Measurements from ENCODE around the gene CPA4.
"Not testable (repeated sequence)": the region's sequence is repeated elsewhere in the genome, so short reads cannot be mapped to it uniquely, and the experiment has no call there.

CPA4 gene

DNA sequence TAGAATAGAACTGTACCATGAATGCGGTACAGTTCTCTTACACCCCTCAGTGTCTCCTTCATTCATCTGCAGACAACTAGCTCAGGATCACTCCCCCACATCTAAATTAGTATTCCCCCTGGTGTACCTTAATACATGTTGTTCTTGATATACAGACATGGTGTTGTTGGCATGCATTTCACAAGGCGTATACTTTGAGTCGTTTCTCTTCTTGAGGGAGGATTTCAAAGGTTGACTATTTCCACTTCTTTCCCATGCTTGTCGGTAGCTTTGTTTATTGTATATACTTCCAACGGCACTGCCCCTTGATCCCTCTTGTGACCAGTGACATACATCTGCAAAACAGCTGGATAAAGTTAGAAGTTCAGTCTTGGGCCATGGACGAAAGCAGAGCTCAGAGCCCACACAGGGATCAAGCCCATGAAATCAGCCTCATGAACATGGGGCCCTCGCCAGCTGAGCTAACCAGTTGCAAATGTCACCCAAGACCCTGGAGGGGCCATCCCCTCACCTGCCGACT, 8.6 kb downstream of the CPA4 start:
- DNase-seq (ENCODE audit: low read depth in 2 of 3, low spot score in 2 of 3): no peak

DNA sequence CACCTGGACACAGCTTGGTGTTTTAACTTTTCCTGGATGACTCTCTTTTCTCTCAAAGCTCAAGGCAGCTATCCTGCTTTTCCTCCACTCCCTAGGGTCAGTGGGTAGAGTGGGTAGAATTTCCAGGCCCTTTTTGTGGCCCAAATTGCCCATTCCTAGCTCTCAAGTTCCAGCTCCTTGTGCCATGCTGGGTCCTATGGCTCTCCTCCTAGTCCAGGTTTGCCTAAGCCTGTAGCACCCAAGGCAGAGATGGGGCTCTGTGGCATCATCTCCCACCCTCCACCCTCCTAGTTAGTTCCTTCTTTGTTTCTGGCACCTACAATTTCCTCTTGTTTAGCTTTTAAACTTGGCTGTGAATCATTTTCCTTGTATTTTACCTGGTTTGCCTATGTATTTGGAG, 9.7 kb downstream of the CPA4 start:
- no peak for DNase-seq (ENCODE audit: low read depth in 2 of 3, low spot score in 2 of 3)

DNA sequence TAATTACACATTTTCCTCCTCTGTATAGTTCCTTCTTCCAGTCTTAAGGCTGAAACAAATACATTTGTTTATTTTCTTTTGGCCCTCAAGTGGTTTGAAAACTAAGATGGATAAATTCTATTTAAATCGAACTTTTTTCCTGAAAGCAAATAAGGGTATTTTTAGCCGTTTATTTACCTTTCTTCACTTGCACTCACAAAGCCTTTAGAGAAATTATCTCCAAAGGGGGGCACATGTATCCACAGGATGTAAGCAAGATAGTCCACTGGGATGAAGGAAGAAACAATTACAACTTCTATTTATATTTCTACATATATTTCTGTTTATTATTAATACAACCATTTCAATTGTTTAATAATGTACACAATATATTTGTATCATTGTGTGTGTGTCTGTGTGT, 10.2 kb downstream of the CPA4 start:
- DNase-seq (ENCODE audit: low read depth in 2 of 3, low spot score in 2 of 3): no peak

DNA sequence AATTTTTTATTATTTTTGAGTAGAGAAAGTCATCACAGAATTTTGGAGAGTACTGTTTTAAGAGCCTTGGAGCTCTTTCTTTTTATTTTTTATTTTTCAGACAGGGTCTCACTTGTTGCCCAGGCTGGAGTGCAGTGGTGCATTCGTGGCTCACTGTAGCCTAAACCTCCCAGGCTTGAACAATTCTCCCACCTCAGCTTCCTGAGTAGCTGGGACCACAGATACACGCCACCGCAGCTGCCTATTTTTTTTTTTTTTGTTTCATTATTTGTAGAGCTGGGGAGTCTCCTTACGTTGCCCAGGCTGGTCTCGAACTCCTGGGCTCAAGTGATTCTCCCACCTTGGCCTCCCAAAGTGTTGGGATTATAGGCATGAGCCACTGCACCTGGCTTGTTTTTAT, 10.6 kb downstream of the CPA4 start:
- DNase-seq (ENCODE audit: low read depth in 2 of 3, low spot score in 2 of 3): no peak

DNA sequence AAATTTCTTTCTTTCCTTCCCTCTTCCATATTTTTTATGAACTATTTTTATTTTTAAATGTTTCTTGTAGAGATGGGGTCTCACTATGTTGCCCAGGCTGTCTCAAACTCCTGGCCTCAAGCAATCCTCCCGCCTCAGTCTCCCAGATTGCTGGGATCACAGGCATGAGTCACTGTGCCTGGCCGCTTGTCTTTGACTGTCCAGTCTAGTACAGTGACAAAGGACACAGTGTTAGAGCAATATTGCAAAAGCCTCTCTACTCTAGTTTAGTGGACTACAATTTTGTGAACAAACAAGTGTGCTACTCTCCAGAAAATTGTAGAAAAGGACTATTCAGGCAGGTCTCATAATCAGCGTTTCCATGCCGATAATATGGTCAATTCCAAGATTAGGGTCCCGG, 11.0 kb downstream of the CPA4 start:
- DNase-seq (ENCODE audit: low read depth in 2 of 3, low spot score in 2 of 3): no peak

DNA sequence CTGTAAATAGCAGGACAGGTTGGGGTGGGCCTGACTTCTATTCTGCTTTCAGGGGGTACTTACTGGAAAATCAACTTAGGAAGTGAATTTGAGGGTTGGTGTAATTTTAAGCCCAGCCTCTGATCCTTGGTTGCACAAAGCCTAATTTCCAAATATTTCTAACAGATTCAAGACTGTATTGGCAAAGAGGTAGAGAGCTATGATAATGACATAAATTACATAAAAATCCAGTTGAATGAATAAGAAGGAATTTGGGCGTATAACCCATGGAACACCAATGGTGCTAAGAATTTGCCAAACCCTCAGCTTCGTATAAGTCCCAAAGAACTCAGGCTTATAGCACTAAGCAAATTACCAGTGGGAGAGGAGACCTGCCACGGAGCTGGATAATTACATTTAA, 11.9 kb downstream of the CPA4 start:
- no peak for DNase-seq (ENCODE audit: low read depth in 2 of 3, low spot score in 2 of 3)

DNA sequence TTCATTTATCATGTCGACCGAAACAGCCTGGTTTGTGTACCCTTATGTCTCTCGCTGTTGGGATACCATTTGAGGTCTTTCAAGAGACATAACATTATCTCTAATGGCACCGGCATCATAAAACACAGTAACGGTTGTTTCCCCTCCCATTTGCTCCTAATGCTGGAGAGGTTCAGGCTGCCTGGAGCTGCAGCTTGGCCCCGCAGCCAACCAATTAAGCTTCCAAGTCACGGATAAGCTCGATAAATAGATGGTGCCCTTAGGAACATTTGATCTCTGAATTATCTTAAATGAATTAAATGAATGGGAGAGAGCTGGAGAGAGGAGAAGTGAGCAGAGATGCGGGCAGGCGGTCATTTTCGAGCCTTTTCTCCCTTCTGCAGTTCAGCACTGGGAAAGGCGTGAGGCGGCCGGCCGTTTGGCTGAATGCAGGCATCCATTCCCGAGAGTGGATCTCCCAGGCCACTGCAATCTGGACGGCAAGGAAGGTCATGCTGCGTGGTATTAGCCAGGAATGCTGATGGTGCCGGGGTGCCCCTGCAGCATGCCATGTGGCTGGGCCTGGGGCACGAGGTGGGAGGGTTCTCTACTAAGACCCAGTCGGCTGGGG, 12.6 kb downstream of the CPA4 start:
- no peak for DNase-seq (ENCODE audit: low read depth in 2 of 3, low spot score in 2 of 3)

DNA sequence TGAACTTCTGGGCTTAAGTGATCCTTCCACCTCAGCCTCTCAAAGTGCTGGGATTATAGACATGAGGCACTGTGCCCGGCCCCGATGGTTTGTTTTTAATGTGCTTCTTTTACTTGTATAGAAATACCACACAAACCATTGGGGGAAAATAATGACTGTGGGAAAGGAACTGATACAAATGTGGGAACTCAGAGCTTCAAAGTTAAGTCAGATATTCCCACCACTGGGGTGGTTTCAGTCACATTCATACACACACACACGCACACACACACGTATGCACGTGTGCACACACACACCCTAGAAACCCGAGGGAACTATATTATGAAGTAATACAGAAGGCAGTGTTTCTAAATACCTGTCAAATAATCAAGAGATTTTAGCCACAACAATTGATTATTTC, 17.0 kb downstream of the CPA4 start:
- DNase-seq (ENCODE audit: low read depth in 2 of 3, low spot score in 2 of 3): no peak

DNA sequence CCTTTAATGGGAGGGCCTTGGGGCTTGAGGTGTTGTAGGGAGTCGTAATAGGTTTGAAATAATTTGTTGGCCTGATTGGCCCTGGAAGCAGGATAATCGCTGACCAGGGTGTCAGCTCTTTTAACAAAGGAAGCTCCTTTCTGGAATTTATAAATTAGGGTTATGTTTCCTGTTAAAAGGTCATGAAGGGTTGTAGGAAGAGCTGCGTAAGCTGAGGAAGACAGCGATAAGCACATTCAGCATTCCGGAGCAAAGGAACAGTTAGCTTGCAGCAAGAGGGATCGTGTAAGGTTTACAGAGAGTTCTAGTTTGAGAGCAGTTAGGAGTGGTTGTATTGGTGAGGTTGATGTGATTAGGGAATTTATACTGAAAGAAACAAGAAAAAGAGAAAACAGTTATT, 21.3 kb downstream of the CPA4 start:
- DNase-seq (ENCODE audit: low read depth in 2 of 3, low spot score in 2 of 3): no peak

DNA sequence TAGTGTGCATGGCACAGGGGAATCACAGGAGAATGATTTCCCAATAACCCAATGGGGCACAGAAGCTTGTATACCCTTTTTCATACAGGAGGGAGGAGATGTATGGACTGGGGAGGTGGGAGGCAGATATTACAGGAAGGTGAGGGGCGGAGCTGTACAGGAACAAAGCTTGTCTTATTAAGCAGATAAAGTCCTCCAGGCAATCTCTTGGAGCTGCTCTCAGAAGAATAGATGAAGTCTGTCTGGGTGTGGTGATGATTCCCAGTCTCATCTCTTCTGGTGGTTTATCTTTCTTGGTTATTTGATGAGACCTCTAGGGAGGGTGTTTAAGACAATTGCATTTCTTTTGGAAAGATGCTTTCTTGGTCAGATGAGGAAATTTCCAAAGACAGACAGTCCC, 26.6 kb downstream of the CPA4 start:
- no peak for DNase-seq (ENCODE audit: low read depth in 2 of 3, low spot score in 2 of 3)

DNA sequence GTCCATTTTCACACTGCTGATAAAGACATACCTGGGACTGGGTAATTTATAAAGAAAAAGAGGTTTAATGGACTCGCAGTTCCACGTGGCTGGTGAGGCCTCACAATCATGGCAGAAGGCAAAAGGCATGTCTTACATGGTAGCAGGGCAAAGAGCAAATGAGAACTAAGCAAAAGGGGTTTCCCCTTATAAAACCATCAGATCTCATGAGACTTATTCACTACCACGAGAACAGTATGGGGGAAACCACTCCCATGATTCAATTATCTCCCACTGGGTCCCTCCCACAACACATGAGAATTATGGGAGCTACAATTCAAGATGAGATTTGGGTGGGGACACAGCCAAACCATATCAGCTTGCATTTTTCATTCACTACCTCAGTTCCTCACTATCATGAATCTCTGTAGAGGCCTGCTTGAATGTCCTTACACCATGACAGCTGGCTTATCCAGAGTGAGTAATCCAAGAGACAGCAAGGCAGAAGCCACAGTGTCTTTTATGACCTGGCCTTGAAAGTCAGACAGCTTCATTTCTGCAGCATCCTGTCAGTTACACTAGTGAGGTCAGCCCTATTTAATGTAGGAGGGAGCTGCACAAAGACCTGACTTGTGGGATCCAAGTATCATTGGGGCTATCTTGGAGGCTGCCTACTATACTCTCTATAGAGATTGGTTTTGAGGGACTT, 28.7 kb downstream of the CPA4 start:
- not testable (repeated sequence) for DNase-seq (ENCODE audit: low read depth in 2 of 3, low spot score in 2 of 3)

DNA sequence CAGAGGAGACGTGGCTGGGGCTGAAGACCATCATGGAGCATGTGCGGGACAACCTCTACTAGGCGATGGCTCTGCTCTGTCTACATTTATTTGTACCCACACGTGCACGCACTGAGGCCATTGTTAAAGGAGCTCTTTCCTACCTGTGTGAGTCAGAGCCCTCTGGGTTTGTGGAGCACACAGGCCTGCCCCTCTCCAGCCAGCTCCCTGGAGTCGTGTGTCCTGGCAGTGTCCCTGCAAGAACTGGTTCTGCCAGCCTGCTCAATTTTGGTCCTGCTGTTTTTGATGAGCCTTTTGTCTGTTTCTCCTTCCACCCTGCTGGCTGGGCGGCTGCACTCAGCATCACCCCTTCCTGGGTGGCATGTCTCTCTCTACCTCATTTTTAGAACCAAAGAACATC, 29.7 kb downstream of the CPA4 start:
- no peak for DNase-seq (ENCODE audit: low read depth in 2 of 3, low spot score in 2 of 3)

DNA sequence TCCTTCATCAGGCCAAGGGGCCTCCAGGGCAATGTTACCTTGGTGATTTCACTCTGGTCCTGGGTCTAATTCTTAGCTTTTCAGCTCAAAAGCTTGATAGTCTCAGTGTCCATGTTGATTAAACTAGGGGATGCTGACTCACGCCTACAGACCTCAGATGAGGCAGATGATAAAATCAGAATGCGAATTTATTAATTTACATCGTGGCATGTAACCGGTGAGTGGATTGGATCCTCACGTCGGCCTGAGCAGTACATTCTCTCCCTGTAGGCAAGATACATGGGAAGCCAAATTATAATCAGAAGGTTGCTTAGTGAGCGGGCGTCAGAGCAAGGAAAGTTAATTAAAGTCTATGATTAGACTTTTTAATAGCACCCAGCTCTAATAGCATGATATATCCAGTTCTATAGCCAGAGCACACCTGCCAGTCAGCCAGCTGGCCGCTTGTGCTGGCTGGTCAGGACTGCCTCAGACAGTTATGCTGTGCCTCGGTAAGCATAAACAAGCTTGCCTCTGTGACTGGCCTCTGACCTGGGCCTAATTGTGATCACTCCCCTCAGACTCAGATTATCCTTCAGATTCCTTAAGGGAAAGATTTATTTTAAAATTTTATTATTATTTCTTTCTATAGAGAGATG, 31.5 kb downstream of the CPA4 start:
- DNase-seq (ENCODE audit: low read depth in 2 of 3, low spot score in 2 of 3): no peak

DNA sequence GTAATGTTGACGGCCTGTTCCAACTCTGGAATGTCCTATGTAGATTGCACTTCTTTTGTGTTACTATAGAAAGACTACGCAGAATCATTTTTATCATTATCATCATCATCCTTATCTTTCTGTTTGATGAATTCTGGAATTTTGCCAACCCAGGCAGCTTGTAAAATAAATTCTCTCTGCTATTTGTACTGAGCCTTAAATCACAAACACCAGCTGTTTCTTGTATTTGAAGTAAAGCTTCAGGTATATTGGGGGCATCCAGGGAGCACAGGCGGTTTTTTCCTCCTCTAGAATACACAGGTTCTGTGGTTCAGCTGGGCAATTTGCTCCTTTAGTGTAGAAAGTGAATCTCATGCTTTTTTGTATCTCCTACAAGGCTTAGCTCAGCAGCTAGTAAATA, 36.7 kb downstream of the CPA4 start:
- DNase-seq (ENCODE audit: low read depth in 2 of 3, low spot score in 2 of 3): no peak

DNA sequence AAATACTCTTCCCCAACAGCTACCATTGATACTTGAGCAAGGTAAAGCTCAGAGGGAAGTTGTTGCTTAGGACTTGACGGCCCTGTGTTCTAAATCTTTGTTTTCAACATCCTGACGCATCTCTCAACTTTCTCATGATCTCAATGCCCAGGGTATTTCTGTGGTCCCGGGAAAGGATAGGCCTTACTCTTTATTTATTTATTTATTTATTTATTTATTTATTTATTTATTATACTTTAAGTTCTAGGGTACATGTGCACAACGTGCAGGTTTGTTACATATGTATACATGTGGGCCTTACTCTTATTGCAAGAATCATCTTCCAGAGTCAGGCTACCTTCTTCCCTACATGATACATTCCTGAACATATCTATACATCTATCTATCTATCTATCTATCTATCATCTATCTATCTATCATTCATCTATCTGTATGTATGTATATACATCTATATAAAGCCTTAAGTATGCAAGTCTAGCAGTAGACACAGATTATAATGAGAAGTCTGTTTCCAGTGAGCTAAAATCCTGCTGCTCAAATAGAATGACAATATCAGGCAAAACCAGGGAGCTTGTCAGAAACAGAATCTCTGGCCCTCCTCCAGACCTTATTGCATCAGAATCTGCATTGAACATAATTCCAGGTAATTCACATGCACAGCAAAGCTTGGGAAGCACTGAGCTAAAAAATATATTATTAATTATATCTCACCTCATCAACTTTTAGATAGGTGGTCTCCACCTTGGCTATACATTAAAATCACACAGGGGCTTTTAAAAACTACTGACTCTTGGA, 39.5 kb downstream of the CPA4 start:
- DNase-seq (ENCODE audit: low read depth in 2 of 3, low spot score in 2 of 3): no peak

DNA sequence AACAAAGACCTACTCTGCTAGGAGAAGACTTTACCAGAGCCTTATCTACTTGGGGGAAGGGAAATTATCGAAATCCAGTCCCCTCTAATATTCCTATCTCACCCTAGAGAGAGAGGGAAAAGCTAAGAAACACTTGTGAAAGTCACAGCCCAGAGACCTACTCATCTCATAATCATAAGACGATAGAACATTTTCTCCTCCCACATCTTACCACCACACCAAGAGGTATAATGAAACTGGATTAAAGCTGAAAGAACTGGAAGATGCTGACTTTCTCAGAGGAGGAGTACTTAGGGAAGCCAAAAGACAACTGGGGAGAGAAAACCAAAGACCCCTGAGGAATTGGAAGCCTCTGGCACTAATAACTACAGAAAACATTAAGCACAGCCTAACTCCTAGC, 40.9 kb downstream of the CPA4 start:
- no peak for DNase-seq (ENCODE audit: low read depth in 2 of 3, low spot score in 2 of 3)

DNA sequence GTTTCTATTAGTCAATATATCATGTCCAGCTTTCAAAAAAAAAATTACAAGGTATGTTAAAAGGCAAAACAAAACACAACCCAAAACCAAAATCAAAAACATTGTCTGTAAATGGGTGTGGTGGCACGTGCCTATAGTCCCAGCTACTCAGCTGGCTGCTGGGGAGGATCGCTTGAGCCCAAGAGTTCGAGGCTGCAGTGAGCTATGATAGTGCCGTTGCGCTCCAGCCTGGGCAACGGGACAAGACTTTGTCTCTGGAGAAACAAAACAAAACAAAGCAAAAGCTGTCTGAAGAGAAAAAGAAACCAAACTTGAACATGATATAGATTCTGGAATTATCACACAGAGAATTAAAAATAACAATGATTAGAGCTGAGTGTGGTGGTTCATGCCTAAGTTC, 41.3 kb downstream of the CPA4 start:
- DNase-seq (ENCODE audit: low read depth in 2 of 3, low spot score in 2 of 3): no peak

DNA sequence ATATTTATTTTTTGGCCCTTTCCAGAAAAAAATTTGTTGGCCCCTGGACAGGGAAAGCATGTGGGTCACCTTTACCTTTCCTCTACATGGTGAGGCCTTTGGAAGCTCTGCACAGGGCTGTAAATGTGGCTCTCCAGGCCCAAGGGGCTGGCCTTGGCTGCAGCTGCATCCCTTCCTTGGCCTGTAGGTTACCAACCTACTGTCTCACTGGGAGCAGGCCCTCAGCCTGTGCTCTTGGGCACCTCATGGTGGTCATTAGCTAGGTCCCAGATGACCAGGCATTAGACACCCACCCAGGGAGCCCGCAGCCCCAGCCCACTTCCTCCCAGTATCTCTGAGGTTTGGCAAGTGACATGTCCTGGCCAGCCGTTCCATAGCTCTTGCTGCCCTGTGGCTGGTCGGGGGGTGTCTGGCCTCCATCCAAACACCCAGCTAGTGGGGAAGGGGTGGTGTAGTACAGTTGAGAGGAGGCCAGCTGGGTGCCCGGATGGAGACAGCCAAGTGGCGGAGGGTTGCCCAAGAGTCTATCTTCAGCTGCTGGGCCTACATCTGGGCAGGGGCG, 44.5 kb downstream of the CPA4 start:
- DNase-seq (ENCODE audit: low read depth in 2 of 3, low spot score in 2 of 3): no peak

DNA sequence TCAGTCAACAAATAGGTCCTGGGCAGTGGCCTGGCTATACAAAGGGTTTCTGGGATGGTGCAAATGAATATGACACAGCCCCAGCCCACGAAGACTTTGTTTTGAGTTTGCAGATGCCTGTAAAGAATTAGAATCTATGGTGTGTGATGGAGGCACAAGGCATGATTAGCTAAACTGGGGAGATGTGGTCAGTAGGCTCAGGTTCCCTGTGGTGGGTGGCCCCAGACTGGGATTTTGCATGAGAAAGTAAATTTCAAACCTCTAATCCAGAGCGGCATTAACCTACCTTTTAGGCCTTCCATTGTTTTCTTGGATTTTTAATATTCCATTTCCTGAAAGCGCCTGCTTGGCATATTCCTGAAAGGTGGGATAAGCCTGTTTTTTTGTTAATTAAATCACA, 45.3 kb downstream of the CPA4 start:
- DNase-seq (ENCODE audit: low read depth in 2 of 3, low spot score in 2 of 3): no peak

DNA sequence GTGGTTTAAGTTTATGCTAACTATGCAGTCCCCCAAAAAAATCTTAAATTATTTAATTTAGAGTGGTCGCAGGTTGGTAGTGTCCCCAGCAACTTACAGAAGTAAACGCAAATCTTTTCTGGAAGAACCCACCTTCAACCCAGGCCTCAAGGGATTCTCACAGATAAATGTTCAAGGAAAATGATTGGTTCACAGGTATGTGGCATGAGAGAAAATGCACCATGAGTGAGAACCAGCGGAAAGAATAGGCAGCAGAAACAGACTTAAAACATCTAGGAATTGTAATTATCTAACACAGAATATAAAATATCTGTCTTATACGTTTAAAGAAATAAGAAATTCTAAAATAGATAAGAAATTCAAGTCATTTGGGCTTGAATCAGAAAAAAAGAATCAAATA, 48.9 kb downstream of the CPA4 start:
- no peak for DNase-seq (ENCODE audit: low read depth in 2 of 3, low spot score in 2 of 3)

DNA sequence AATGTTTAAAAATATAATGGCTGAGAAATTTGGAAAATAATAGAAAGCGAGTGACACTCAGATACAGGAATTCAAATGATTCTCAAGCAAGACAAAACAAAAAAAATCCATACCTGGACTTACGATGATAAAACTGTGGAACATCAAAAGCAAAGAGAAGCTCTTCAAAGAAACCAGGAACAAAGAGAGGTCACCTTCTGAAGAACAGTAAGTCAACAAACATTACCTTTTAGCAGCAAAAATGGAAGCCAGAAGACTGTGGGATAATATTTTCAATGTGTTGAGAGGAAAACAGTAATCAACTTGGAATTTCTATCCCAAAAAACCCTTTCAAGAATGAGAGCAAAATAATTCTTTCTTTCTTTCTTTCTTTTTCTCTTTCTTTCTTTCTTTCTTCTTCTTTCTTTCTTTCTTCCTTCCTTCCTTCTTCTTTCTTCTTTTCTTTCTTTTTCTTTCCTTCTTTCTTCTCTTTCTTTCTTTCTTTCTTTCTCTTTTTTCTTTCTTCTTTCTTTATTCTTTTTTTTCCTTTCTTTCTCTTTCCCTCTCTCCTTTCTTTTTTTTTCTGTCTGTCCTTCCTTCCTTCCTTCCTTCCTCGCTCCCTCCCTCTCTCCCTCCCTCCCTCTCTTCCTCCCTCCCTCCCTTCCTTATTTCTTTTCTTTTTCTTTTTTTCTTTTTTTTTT, 49.9 kb downstream of the CPA4 start:
- no peak for DNase-seq (ENCODE audit: low read depth in 2 of 3, low spot score in 2 of 3)

Measured in activated CD8-positive, alpha-beta memory T cell treated with anti-CD3 and anti-CD28 coated beads for 48 hours (primary cell).